ENCODE measurements around the gene SERPINC1.

DNA sequence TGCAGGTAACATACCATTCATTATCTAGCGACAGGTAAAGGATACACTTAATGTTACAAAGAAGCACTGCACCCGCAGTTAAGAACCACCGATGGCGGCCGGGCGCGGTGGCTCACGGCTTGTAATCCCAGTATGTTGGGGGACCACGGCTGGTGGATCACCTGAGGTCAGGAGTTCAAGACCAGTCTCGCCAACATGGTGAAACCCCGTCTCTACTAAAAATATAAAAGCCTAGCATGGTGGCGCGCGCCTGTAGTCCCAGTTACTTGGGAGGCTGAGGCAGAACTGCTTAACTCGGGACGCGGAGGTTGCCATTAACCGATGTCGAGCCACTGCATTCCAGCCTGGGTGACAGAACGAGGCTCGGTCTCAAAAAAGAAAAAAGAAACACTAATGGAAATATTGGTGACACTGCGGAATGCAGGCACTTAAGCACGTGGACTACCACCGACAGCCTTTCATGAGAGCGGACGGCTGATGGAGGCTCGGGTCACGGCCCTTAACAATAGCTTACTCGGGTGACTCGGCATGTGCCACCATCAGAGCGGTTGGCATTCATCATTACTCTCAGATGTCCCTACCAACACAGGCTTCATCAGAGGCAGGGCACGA, 49.9 kb downstream of the SERPINC1 start:
- TF ChIP-seq, protein P1, sequence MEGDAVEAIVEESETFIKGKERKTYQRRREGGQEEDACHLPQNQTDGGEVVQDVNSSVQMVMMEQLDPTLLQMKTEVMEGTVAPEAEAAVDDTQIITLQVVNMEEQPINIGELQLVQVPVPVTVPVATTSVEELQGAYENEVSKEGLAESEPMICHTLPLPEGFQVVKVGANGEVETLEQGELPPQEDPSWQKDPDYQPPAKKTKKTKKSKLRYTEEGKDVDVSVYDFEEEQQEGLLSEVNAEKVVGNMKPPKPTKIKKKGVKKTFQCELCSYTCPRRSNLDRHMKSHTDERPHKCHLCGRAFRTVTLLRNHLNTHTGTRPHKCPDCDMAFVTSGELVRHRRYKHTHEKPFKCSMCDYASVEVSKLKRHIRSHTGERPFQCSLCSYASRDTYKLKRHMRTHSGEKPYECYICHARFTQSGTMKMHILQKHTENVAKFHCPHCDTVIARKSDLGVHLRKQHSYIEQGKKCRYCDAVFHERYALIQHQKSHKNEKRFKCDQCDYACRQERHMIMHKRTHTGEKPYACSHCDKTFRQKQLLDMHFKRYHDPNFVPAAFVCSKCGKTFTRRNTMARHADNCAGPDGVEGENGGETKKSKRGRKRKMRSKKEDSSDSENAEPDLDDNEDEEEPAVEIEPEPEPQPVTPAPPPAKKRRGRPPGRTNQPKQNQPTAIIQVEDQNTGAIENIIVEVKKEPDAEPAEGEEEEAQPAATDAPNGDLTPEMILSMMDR (optimal IDR thresholded peaks at IDR 0.05 in 1 of 3, IDR thresholded peaks at IDR 0.05 in 1 of 3, conservative IDR thresholded peaks at IDR 0.05 in 1 of 3; ENCODE audit: extremely low read depth in 1 of 3, insufficient read depth in 2 of 3, low read length in 3 of 3) = no peak
- TF ChIP-seq EZH2 (IDR thresholded peaks at IDR 0.05; ENCODE audit: low read length) = no peak

All from keratinocyte (primary cell).